Kidney (tissue), 14 donors: ENCODE data around the gene OR8B2. TPM values are rescaled to one million over a fixed set of nuclear protein-coding genes. Genes with fewer than 3 reads are reported as not detected.

Source experiments
- DNase-seq, 5 donors: peaks; one replicate each; pipeline ENCODE4 v3.0.0-alpha.2; 2013 to 2020
- FAIRE-seq: peaks from 2 replicates; lab custom pipeline; 2012; peaks lifted over from hg19 to GRCh38; lab: Jason Lieb, UNC
- H3K27ac ChIP-seq, 2 donors: one replicate each; pipeline ENCODE4 v1.7.0; 2013; ENCODE audit warnings: low read depth in 2 of 2, low read length in 2 of 2, inconsistent platforms in 1 of 2
- H3K27me3 ChIP-seq: one replicate; pipeline ENCODE4 v1.7.1; 2013; ENCODE audit warnings: low read length, inconsistent platforms; ENCODE audit not compliant: control insufficient read depth, insufficient read depth
- H3K36me3 ChIP-seq, 3 donors: one replicate each; pipeline versions ENCODE4 v1.7.0 to v1.7.1; 2013; ENCODE audit warnings: low read length in 3 of 3, control low read depth in 1 of 3, inconsistent platforms in 1 of 3; ENCODE audit not compliant: insufficient read depth in 3 of 3, control insufficient read depth in 2 of 3
- H3K4me1 ChIP-seq, 3 donors: one replicate each; pipeline versions ENCODE4 v1.7.0 to v1.7.1; 2013; ENCODE audit warnings: low read length in 3 of 3, inconsistent platforms in 1 of 3, low read depth in 1 of 3; ENCODE audit not compliant: control insufficient read depth in 2 of 3, insufficient read depth in 2 of 3
- H3K4me3 ChIP-seq, 3 donors: one replicate each; pipeline versions ENCODE4 v1.7.0 to v1.8.1; 2013; ENCODE audit warnings: low read length in 3 of 3, control low read depth in 1 of 3, inconsistent platforms in 1 of 3
- H3K9ac ChIP-seq, 3 donors: one replicate each; pipeline versions ENCODE4 v1.7.0 to v1.7.1; 2013; ENCODE audit warnings: low read length in 3 of 3, control low read depth in 1 of 3, inconsistent platforms in 1 of 3
- H3K9me3 ChIP-seq, 3 donors: one replicate each; pipeline versions ENCODE4 v1.7.0 to v1.7.1; 2013; ENCODE audit warnings: low read length in 3 of 3, control low read depth in 1 of 3, inconsistent platforms in 1 of 3; ENCODE audit not compliant: control insufficient read depth in 2 of 3, insufficient read depth in 1 of 3
- intact Hi-C: fragments of 100-400 bp; cut with DNase I; formaldehyde crosslinking; loops from one replicate; pipeline ENCODE4 v1.11.1; 2022
- polyA plus RNA-seq: library from polyadenylated mRNA; stranded (reverse); fragments of 350-450 nt; fragmentation: Illumina TruSeq; extraction: RNeasy Lipid Tissue Mini Kit (QIAGEN cat#74804); gene quantifications from one replicate; pipeline ENCODE4 v1.2.3, GENCODE V29; 2014; ENCODE audit warnings: low read depth, low replicate concordance; ENCODE audit not compliant: insufficient read depth
- total RNA-seq: library from RNA; stranded (reverse); fragmentation: NEBNext Ultra II Directional; extraction: Animal tissue kit (Norgen Biotek cat#: 25700); gene quantifications from one replicate; pipeline ENCODE4 v1.2.1, GENCODE V29; 2021
- TF ChIP-seq, protein P1 (sequence below): IDR thresholded peaks from 3 replicates; pipeline ENCODE4 v1.5.1; 2012; ENCODE audit warnings: mild to moderate bottlenecking, moderate library complexity, borderline replicate concordance; ENCODE audit not compliant: insufficient read depth; ENCODE audit errors: extremely low read depth
- donor health status: control.
- donor health status: control.
- donor health status: control.
- donor health status: control.
- donor health status: control.
- donor health status: DM: yes; HTN: yes; CAD: no.
- donor health status: Normal renal cell carcinoma (clear cell type).

The OR8B2 gene
- total and polyA plus RNA-seq, 2 donors from 2014 or later, result not detected

DNA sequence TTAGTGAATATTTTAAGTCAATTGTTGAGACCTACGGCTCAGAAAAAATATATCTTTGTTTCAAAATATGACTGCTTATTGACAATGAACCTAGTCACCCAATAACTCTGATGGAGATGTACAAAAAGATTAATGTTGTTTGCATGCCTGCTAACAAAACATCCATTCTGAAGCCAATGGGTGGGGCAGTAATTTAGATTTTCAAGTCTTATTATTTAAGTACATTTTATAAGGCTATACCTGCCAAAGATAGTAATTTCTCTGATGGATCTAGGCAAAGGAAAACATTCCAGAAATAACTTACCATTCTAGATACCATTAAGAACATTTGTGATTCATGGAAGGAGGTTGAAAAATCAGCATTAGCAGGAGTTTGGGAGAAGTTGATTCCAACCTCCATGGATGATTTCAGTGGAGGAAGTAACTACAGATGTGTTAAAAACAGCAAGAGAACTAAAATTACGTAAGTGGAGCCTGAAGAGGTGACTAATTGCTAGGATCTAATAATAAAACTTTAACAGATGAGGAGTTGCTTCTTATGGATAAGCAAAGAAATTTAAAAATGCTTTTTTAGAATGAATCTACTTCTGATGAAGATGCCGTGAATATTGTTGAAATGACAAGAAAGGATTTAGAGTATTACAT lies 37.9 kb downstream of the OR8B2 start:
- intact Hi-C loops, result no loop called here
- Histone ChIP-seq H3K4me1 (no peaks in the 10 kb centered on the region), H3K27ac (no peak overlapping the region), H3K36me3 (no peaks in the 10 kb centered on the region), H3K9me3 (peaks cover 0 to 5% (median 0%) of the 10 kb centered on the region in 3 donors), H3K27me3 (no peaks in the 10 kb centered on the region), H3K4me3 (no peak overlapping the region), H3K9ac (no peak overlapping the region)
- TF ChIP-seq, protein P1, sequence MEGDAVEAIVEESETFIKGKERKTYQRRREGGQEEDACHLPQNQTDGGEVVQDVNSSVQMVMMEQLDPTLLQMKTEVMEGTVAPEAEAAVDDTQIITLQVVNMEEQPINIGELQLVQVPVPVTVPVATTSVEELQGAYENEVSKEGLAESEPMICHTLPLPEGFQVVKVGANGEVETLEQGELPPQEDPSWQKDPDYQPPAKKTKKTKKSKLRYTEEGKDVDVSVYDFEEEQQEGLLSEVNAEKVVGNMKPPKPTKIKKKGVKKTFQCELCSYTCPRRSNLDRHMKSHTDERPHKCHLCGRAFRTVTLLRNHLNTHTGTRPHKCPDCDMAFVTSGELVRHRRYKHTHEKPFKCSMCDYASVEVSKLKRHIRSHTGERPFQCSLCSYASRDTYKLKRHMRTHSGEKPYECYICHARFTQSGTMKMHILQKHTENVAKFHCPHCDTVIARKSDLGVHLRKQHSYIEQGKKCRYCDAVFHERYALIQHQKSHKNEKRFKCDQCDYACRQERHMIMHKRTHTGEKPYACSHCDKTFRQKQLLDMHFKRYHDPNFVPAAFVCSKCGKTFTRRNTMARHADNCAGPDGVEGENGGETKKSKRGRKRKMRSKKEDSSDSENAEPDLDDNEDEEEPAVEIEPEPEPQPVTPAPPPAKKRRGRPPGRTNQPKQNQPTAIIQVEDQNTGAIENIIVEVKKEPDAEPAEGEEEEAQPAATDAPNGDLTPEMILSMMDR, result no peak
- FAIRE-seq (no peak), DNase-seq (no peak)

DNA sequence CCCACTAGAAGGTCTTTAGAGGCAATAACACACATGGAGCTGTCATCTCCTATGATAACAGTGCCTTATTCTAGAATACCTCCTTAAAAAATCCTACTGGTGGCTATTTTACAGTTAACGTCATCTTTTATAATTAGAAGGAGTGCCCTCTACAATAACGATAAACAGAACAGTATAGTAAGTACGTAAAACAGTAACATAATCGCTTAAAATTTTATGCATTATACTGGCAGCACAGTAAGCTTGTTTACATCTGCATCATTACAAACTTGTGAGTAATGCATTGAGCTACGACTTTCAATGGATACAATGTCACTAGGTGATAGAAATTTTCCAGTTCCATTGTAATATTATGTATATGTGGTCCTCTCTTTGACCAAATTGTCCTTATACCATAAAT lies 40.0 kb downstream of the OR8B2 start:
- intact Hi-C loops, result no loop called here
- Histone ChIP-seq H3K4me3 (no peak overlapping the region), H3K27me3 (no peaks in the 10 kb centered on the region), H3K4me1 (no peaks in the 10 kb centered on the region), H3K9ac (no peak overlapping the region), H3K27ac (no peak overlapping the region), H3K9me3 (peaks cover 0 to under 1% (median 0%) of the 10 kb centered on the region in 3 donors), H3K36me3 (no peaks in the 10 kb centered on the region)
- DNase-seq, result no peak
- TF ChIP-seq, protein P1, result no peak
- FAIRE-seq, result no peak

DNA sequence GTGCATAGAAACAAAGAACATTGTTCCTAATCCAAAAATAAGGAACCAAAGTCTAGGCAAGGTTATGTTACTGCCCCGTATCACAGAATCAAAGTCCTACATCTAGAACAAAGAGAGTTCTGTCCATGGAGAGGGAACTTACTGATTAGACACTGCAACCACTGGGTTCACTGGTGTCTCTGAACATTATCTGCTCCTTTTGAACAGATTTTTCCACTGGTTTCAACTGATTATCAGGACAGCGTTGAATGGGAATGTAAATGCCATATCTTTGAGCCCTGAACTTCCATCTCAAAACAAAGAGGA lies 44.2 kb downstream of the OR8B2 start:
- no peak overlapping the region for H3K9ac ChIP-seq
- no peak for FAIRE-seq
- H3K27me3 ChIP-seq, result no peaks in the 10 kb centered on the region
- intact Hi-C loops, result no loop called here
- H3K36me3 ChIP-seq, result no peaks in the 10 kb centered on the region
- H3K9me3 ChIP-seq, result no peaks in the 10 kb centered on the region
- H3K4me1 ChIP-seq, result no peaks in the 10 kb centered on the region
- H3K27ac ChIP-seq, result no peak overlapping the region
- no peak overlapping the region for H3K4me3 ChIP-seq
- no peak for DNase-seq
- TF ChIP-seq, protein P1, result no peak
